ENCODE measurements around the gene FOXC2.

Gene FOXC2

GRCh38 chr16:86594721-86595120 lies 28.1 kb downstream of the FOXC2 start:
- no peak for ATAC-seq
- TF ChIP-seq POU6F1 (CRISPR knock-in tag; IDR thresholded peaks at IDR 0.05; ENCODE audit: borderline replicate concordance, low read depth) (no peak), PATZ1 (CRISPR knock-in tag; IDR thresholded peaks at IDR 0.05; ENCODE audit: borderline replicate concordance) (no peak), CSDC2 (CRISPR knock-in tag; IDR thresholded peaks at IDR 0.05) (no peak), ESRRG (CRISPR knock-in tag; IDR thresholded peaks at IDR 0.05) (no peak), ZNF8 (CRISPR knock-in tag; IDR thresholded peaks at IDR 0.05) (no peak), ZFP30 (CRISPR knock-in tag; IDR thresholded peaks at IDR 0.05) (no peak)

GRCh38 chr16:86595983-86596605 lies 29.5 kb downstream of the FOXC2 start:
- no peak for TF ChIP-seq ARNTL (CRISPR knock-in tag; IDR thresholded peaks at IDR 0.05; ENCODE audit: borderline replicate concordance, low read depth)
- no peak for TF ChIP-seq TCF4 (CRISPR knock-in tag; IDR thresholded peaks at IDR 0.05; ENCODE audit: borderline replicate concordance)
- no peak for TF ChIP-seq RARB (CRISPR knock-in tag; IDR thresholded peaks at IDR 0.05)
- no peak for TF ChIP-seq CSDC2 (CRISPR knock-in tag; IDR thresholded peaks at IDR 0.05)
- 0 out of 3 replicates have a peak, but pooled peaks have one; percentile 11 for ATAC-seq

GRCh38 chr16:86597126-86597879 lies 30.7 kb downstream of the FOXC2 start:
- no peak for TF ChIP-seq ZNF8 (CRISPR knock-in tag; IDR thresholded peaks at IDR 0.05)
- TF ChIP-seq ZFP3 (CRISPR knock-in tag; IDR thresholded peaks at IDR 0.05): no peak
- TF ChIP-seq ZNF565 (CRISPR knock-in tag; conservative IDR thresholded peaks at IDR 0.05; ENCODE audit: low read depth): no peak
- TF ChIP-seq ESRRG (CRISPR knock-in tag; IDR thresholded peaks at IDR 0.05): no peak
- TF ChIP-seq ZC3H10 (CRISPR knock-in tag; IDR thresholded peaks at IDR 0.05): no peak
- TF ChIP-seq ZNF70 (CRISPR knock-in tag; IDR thresholded peaks at IDR 0.05): no peak
- TF ChIP-seq GLIS3 (CRISPR knock-in tag; IDR thresholded peaks at IDR 0.05): no peak
- no peak for TF ChIP-seq ARNTL (CRISPR knock-in tag; IDR thresholded peaks at IDR 0.05; ENCODE audit: borderline replicate concordance, low read depth)
- TF ChIP-seq ZFP30 (CRISPR knock-in tag; IDR thresholded peaks at IDR 0.05): no peak
- TF ChIP-seq TSHZ2 (CRISPR knock-in tag; IDR thresholded peaks at IDR 0.05): no peak
- ATAC-seq: no peak

GRCh38 chr16:86597880-86598606 lies 31.4 kb downstream of the FOXC2 start:
- TF ChIP-seq RARB (CRISPR knock-in tag; IDR thresholded peaks at IDR 0.05) (no peak), ISL1 (CRISPR knock-in tag; IDR thresholded peaks at IDR 0.05) (no peak), CSRNP3 (CRISPR knock-in tag; IDR thresholded peaks at IDR 0.05) (no peak), ZFP30 (CRISPR knock-in tag; IDR thresholded peaks at IDR 0.05) (no peak), POU6F1 (CRISPR knock-in tag; IDR thresholded peaks at IDR 0.05; ENCODE audit: borderline replicate concordance, low read depth) (no peak), TCF4 (CRISPR knock-in tag; IDR thresholded peaks at IDR 0.05; ENCODE audit: borderline replicate concordance) (no peak)
- peak; percentile 58 for ATAC-seq
